ENCODE data around the gene SFRP4. TPM values are rescaled to one million over a fixed set of nuclear protein-coding genes. Genes with fewer than 3 reads are reported as not detected.

Gene SFRP4
- total RNA-seq, 1 experiment from 2014 or later = 1.4 TPM

GRCh38 chr7:37925620-37926019 is 9.0 kb upstream of the SFRP4 start:
- no peak for DNase-seq (ENCODE audit: low read depth)

- DNase-seq (ENCODE audit: low read depth) = no peak
Observed at GRCh38 chr7:37924491-37925041, 7.9 kb upstream of the SFRP4 start.

- DNase-seq (ENCODE audit: low read depth) = no peak
Observed at GRCh38 chr7:37923996-37924395, 7.4 kb upstream of the SFRP4 start.

GRCh38 chr7:37921876-37922275 is 5.3 kb upstream of the SFRP4 start:
- DNase-seq (ENCODE audit: low read depth) = no peak

GRCh38 chr7:37920849-37921805 is 4.5 kb upstream of the SFRP4 start:
- peak; percentile 93 for DNase-seq (ENCODE audit: low read depth)

GRCh38 chr7:37920305-37920848 is 3.8 kb upstream of the SFRP4 start, which contains the start of gene EPDR1:
EPDR1 (plus strand) TSS chr7:37920640; CDS start chr7:37920940, 300 bp downstream.
- DNase-seq (ENCODE audit: low read depth) = peak; percentile 91

GRCh38 chr7:37918526-37918925 is 1.9 kb upstream of the SFRP4 start:
- DNase-seq (ENCODE audit: low read depth) = no peak

DNA sequence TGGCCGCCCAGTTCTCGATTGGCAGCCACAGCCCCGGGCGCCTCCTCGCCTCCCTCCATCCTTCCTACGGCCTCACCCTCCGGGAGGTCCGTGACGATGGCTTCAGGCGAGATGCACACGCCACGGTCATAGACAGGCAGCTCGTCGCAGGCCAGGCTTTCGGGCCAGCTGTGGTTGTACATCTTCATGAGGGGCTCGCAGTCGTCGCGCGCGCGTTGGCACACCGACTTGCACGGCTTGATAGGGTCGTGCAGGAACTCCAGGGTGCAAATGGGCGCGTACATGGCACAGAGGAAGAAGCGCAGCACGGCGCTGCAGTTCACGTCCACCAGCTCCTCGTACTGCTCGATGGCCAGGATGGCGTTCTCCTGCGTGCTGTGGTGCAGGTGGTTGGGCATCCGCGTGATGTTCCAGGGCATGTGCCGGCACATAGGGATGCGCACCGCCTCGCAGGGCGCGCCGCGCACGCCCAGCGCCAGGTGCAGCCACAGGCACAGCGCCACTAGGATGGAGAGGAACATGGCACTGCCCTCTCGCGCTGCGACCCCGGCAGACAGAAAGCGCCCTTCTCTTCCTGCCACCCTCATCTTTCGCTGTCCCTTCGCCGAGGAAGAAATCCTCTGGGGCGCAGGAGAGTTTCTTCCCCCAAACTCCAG is 472 bp downstream of the SFRP4 start:
- DNase-seq (ENCODE audit: low read depth) = peak; percentile 56

DNA sequence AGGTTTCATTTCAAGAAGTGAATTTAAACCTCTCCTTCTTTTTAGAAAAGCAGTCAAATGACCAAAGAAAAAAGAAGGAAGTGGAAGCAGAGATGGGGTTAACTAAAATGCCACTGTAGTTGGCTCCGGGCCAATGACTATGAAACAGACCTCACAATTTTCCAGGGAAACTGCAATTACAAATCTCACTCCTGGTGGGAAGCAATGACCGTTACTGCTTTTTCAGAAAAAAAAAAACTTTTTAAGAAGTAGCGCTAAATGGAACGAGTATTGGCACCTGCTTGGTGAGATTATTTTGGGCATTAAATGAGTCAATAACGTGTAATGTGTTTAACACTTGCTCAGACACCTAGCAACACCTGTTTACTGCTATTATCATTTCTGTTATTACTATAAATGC is 1.2 kb downstream of the SFRP4 start:
- peak; percentile 31 for DNase-seq (ENCODE audit: low read depth)

- DNase-seq (ENCODE audit: low read depth) = peak; percentile 42
Observed at GRCh38 chr7:37912756-37913155, 3.9 kb downstream of the SFRP4 start.

DNA sequence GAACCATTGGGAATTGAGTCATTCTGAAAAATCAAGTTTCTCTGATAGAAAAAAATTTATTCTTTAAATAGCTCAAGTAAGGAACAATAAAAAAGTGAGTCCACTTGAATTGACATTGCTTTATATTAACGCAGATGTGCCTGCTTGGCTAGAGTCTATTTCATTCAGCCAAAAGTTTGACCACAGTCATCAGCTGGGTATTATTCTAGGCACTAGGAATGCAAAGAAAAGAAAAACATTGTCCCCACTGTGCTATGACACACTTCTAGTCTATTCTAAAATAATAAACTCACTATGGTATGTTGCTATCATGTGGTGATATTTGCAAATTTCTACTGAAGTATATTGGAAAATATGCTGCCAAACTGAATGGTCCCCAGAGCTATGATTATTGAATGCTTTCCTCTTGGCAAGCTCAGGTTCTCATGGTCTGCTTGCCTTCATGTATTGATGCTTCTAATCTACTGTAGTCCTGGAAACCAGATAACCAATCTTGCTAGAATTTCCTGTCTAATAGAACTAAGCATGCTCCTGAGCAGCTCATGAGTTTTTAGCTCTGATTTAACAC is 8.3 kb downstream of the SFRP4 start:
- peak; percentile 86 for DNase-seq (ENCODE audit: low read depth)

- peak; percentile 70 for DNase-seq (ENCODE audit: low read depth)
Observed at GRCh38 chr7:37901890-37902524, 14.6 kb downstream of the SFRP4 start.

DNA sequence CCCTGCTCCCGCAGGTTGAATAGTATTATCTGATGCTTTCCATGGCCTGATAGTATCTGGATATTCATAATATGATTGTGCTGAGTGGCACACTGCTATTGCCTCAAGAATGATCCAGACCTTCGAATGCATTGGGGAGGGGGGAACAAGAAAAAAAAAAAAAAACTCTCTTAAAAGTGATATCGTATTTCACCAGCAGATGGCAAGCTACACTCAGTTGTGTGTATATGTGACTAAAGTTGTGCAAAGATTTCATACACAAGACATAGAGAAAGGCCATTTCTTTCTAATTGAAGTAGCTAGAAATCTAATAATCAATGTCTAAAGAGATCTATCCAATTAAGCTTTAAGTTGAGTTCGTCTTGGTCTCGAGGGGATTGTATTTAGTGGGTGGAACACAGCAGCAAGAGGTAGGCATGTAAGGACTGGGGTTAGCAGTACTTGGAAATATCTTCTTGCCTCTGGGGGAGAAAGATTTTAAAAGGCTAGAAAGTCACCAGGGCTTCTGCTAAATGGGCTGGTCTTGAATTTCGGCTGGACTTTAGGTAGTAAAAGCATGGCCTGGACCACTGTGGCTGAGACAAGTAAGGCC is 15.3 kb downstream of the SFRP4 start:
- DNase-seq (ENCODE audit: low read depth) = peak; percentile 55

DNA sequence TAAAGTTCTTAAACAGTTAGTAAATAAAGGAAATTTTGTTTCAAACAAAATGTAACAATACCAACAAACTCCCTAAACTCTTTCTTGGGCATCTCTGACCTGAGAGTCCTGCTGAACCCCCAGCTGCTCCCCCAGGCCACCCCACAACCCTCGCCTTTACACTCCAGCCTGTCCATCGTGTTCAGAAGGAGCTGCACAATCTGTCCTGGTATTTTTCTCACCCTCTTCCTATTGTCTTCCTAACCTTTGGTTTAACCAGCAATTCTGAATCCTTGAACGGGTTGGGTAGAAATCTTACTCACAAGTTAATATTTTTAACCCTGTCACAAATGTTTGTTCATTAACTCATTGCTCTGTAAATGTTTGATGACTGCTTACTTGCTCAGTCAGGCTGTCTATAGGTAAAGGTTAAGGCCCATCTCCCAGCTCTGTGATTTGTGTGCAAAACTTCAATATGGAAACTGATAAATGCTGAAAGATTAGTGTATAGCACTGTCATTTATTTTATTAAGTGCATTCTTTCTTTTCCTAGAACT is 16.8 kb downstream of the SFRP4 start:
- no peak for DNase-seq (ENCODE audit: low read depth)

GRCh38 chr7:37894671-37895070 is 21.9 kb downstream of the SFRP4 start:
- DNase-seq (ENCODE audit: low read depth) = no peak

DNA sequence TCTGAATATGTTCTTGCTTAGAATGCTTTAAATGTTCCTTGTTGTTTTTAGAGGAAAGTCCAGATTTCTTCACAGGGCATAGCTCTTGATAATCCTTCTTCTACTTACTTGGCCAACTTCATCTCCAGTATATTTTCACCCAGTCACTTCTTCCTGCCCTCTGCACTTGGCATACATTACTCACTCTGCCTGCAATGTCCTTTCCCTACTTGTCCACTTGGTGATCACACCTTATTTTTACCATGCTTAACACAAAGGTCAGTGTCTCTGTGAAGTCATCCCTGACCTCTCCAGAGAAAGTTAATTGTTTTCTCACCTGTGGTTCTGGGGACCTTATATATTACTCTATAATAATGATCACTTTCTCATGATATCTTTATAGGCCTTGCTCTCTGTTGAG is 23.3 kb downstream of the SFRP4 start:
- DNase-seq (ENCODE audit: low read depth) = no peak

DNA sequence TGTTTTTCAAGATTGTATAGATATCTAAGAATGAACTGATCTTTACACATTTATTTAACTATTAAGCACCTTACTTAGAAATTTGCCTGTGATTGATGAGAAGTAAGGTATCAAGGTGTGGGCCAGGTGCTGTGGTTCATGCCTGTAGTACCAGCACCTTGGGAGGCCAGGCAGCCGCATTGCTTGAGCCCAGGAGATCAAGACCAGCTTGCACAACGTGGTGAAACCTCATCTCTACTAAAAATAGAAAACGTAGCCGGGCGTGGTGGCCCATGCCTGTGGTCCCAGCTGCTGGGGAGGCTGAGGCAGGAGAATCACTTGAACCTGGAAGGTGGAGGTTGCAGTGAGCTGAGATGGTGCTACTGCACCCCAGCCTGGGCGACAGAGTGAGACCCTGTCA is 34.5 kb downstream of the SFRP4 start:
- no peak for DNase-seq (ENCODE audit: low read depth)

All from Daoy (cell line).